ENCODE results near the gene HECW1.

Gene HECW1

GRCh38 chr7:43112941-43113621, 634 bp downstream of the HECW1 start:
- peak; percentile 88 for DNase-seq (ENCODE audit: low read depth, low spot score)

DNA sequence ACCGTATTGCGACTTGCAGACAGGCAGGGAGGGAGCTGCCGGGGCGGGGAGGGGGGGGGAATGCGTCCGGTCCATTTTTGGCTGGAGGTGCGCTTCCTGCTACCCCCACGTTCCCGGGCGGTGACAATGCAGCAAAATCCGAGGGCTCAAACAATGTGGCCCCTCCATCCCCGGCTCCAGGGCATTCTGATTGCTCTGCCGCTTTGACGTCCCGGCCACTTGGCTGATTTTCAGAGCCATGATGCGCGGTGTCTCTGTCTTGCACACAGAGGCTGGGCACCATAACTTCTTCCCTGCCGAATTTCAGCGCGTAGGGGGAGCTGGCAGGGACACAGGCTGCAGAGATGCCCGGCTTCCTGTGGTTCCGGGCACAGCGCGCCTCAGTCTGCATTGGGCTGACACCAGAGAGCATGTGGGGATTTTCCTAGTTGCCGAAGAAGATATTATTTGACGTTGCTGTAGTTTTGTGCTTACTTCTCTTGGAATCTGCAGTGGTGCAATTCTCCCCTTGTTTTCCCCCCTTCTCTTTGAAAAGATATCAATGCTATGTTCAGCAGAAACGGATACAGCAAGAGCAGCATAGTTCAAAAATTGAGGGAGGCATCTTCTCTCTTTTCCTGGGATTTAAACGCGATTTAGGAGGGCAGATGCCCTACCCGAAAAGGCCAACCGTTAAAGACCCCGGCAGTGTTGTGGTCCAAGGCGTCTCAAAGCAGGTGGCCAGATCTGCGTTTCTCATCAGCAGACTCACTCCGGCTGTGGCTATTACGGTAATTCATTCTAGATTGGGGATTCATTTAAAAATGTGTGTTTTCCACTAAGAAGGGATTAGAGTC, 1.4 kb downstream of the HECW1 start:
- peak; percentile 38 for DNase-seq (ENCODE audit: low read depth, low spot score)

GRCh38 chr7:43114458-43114780, 2.0 kb downstream of the HECW1 start:
- no peak for DNase-seq (ENCODE audit: low read depth, low spot score)

DNA sequence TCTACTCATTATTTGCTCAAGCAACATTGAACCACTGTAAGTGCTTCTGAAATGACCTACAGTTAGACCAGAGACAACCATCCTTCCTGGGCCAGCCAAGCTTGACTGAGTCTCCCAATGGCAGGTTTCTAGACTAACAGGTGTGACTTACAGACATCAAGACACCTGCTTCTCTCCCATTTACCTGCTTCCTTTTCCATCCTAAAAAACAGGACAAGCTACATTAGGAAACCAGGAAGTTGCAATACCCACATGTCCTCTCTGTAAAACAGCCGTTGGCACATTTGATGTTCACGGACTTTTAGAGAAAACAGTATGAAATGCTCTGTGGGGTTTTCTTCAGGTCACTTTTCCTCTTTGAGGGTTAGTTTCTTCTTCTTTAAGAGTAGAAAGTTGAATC, 4.0 kb downstream of the HECW1 start:
- no peak for DNase-seq (ENCODE audit: low read depth, low spot score)

- peak; percentile 82 for DNase-seq (ENCODE audit: low read depth, low spot score)
Observed at GRCh38 chr7:43117095-43117494, 4.6 kb downstream of the HECW1 start.

- no peak for DNase-seq (ENCODE audit: low read depth, low spot score)
Observed at GRCh38 chr7:43117861-43118260, 5.4 kb downstream of the HECW1 start.

DNA sequence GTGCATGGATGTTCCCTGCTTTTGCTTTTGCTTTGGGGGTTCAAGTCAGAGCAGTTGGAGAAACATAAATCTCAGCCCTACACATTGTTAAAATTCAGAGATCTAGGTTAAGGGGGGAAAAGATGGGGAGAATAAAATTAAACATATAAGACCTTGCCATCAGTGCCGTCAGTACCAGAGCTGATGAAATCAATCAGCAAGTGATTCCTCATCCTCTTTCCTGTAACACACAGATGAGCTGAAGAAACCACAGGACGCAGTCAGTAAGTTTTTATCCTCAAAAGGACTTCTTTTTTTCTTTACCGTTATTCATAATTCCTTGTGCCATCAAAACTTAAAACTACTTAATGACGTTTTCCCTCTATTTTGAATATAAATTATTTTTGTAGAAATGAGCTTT, 5.9 kb downstream of the HECW1 start:
- no peak for DNase-seq (ENCODE audit: low read depth, low spot score)

- DNase-seq (ENCODE audit: low read depth, low spot score) = peak; percentile 86
Observed at GRCh38 chr7:43119371-43120075, 7.1 kb downstream of the HECW1 start.

DNA sequence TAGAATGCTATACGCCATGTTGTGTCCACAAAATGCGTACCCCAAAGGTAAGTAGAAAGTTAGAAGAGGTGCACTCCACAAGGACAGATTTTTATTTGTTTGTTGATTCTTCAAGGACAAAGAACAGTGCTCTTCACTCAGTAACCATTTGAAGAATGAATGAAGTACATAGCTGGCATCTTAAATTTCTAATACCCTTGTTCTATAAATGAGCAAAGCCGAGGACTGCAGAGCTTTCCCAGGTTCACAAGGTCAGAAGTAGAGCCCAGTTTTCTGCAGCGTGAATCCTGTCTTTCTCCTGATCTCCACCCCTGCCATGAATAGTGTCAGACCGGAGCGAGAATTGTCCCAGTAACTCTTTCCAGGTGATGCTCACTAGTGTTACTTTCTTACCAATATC, 9.5 kb downstream of the HECW1 start:
- no peak for DNase-seq (ENCODE audit: low read depth, low spot score)

DNA sequence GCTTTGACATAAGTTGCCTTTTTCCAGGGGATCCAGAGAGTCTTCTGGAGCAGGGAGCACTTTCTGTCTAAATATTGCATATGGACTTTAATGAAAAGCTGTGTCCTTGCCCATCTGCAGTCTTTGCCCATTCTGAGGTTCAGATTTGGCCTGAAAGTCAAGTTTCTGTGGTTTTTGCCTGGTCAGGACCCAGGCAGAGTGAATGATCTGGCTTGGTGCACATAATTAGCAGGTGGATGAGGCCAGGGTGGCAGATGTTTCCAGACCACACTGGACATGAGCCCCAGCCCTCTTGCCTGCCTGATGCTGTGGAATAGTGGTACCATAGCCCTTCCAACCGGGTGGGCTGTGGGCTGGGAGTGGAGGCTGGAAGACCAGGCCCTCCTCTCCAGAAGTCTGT, 11.0 kb downstream of the HECW1 start:
- DNase-seq (ENCODE audit: low read depth, low spot score) = peak; percentile 29

DNA sequence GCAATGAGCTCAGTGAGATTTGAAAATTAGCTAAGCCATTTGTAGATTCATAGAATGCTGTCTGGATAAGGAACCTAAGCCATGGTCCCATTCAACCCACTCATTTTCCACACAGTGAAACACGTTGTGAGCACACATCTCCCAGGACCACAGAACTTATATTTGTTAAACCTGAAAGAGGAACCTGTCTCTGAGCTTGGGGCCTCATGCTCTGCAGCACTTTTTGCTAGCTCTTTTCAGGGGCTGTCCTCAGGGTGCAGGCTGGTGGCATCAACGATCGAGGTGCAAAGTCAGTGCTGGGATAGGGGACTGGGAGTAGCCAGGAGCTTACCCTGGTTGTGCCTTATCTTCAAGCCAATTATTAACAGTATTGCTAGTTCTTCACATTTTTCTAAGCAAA, 11.9 kb downstream of the HECW1 start:
- DNase-seq (ENCODE audit: low read depth, low spot score) = no peak

DNA sequence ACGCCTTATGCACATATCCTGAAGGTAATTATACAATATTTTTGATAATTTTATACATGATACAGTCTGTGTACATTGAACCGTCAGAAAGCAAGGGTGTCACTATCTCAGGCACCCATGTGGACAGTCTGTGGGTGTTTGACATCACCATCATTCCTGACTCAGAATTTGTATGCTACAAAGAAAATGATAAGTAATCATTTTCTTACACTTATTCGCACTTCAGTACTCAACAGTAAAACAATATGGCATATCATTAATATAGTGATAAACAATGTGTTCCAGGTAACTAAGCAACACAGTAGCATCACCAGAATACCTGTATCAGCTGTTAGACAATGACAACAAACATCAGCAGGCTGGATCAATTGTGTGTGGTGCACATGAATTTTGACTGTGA, 17.9 kb downstream of the HECW1 start:
- DNase-seq (ENCODE audit: low read depth, low spot score) = no peak

- DNase-seq (ENCODE audit: low read depth, low spot score) = no peak
Observed at GRCh38 chr7:43135129-43135528, 22.7 kb downstream of the HECW1 start.

DNA sequence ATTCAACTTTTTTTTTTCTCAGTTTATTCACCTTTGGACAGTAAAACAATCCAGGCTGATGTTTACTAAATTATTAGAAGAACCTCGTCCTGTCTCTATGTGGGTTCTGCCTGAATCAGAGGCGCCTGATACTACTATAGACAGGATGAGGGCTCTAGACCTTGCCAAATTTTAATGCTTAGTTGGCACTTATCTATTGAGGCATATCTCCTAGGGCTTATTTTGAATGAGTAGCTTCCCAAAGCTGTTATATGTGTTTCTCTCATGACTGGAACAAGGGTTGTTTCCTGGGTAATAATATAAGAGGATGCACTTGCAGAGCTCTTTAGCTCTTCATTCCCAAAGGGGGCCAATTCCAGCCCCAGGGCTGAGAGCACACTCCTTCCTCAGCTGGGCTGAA, 23.6 kb downstream of the HECW1 start:
- DNase-seq (ENCODE audit: low read depth, low spot score) = no peak

GRCh38 chr7:43137121-43137744, 24.8 kb downstream of the HECW1 start:
- peak; percentile 39 for DNase-seq (ENCODE audit: low read depth, low spot score)

GRCh38 chr7:43137811-43138210, 25.4 kb downstream of the HECW1 start:
- no peak for DNase-seq (ENCODE audit: low read depth, low spot score)

GRCh38 chr7:43138710-43139109, 26.3 kb downstream of the HECW1 start:
- no peak for DNase-seq (ENCODE audit: low read depth, low spot score)

GRCh38 chr7:43139137-43139536, 26.7 kb downstream of the HECW1 start:
- peak; percentile 86 for DNase-seq (ENCODE audit: low read depth, low spot score)

DNA sequence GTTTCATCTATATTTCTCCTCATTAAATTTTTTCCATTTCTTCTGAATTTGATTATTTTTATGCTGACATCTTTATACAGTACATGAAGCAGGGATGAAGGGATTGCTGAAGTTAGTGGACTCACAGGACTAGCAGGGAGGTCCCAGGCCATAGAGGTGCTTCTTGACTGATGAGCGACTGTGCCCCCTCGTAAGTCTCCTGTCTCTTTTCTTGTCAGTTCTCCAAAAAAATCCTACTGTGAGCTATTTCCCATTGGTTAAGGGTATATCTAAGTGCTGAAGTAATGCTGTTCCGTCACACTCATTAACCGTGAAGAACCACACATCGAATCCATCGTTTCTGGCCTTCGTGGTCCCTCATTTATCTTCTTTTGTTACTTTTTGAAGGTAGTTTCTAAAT, 27.7 kb downstream of the HECW1 start:
- DNase-seq (ENCODE audit: low read depth, low spot score) = no peak

- peak; percentile 65 for DNase-seq (ENCODE audit: low read depth, low spot score)
Observed at GRCh38 chr7:43141091-43141490, 28.6 kb downstream of the HECW1 start.

GRCh38 chr7:43142703-43143102, 30.3 kb downstream of the HECW1 start:
- no peak for DNase-seq (ENCODE audit: low read depth, low spot score)

- no peak for DNase-seq (ENCODE audit: low read depth, low spot score)
Observed at GRCh38 chr7:43143918-43144589, 31.6 kb downstream of the HECW1 start.
